Bronchial epithelial cell (primary cell): ENCODE measurements around the gene ITPRIP. TPM values are rescaled to one million over a fixed set of nuclear protein-coding genes. Genes with fewer than 3 reads are reported as not detected.

Source experiments
- DNase-seq: peaks from one replicate; pipeline ENCODE4 v3.0.0-alpha.2; 2010; ENCODE audit warnings: low read depth
- FAIRE-seq: peaks from 2 replicates; lab custom pipeline; 2011; peaks lifted over from hg19 to GRCh38; lab: Jason Lieb, UNC
- H3K27me3 ChIP-seq: 2 replicates; pipeline ENCODE4 v1.5.1; 2011; ENCODE audit warnings: low read length; ENCODE audit not compliant: control insufficient read depth, insufficient read depth
- H3K36me3 ChIP-seq: 2 replicates; pipeline ENCODE4 v1.5.1; 2011; ENCODE audit warnings: low read length; ENCODE audit not compliant: control insufficient read depth, insufficient read depth
- H3K4me3 ChIP-seq: 2 replicates; pipeline ENCODE4 v1.5.1; 2011; ENCODE audit warnings: mild to moderate bottlenecking, low read depth, low read length, control low read depth
- total RNA-seq: library from RNA; depleted of rRNA; stranded (reverse); fragments of >200 nt; gene quantifications from 2 replicates; pipeline ENCODE4 v1.2.1, GENCODE V29; 2014
- TF ChIP-seq, protein P1 (sequence below): IDR thresholded peaks from 2 replicates; pipeline ENCODE4 v1.5.1; 2011; ENCODE audit warnings: mild to moderate bottlenecking, moderate library complexity, low read length, control low read depth, inconsistent platforms; ENCODE audit not compliant: insufficient read depth, severe bottlenecking

The ITPRIP gene
- total RNA-seq, 1 donor from 2014 or later = 12.9 TPM

DNA sequence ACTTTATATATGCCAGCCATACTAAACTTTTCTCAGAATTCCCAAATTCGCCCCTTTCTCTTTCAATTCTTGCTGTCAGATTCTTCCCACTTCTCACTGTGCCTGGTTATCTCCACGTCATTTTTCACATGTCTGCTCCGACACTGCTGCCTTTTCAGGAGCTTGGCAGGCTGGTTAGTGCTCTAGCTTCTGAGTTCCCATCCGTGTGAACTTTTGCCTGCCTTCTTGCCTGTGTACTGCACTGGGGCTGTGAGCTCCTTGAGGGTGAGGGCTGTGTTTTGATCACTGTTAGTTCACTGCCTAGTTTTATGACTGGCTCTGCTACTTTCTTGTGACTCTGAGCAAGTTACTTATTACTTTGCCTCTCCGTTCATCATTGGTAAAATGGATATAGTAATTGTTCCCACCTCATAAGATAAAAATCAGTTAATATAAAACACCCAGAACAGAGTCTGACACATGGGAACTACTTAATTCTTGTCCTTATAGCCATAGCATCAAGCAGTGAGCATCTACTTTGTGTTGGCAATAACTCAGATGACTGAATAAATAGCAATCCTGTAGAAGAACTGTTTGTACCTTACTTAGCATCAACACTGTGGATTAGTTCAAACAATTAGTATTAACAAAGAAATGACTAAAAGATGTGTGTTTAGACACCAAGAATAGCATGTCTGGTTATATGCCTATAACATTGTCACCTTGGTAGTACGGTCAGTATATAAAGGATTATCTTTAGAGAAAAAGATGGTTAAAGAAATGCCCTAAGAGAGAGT, 78.1 kb downstream of the ITPRIP start:
- H3K4me3 ChIP-seq = no peak overlapping the region
- peak; percentile 38 for DNase-seq
- H3K27me3 ChIP-seq = no peaks in the 10 kb centered on the region
- FAIRE-seq = no peak
- H3K36me3 ChIP-seq = peaks cover 13% of the 10 kb centered on the region
- TF ChIP-seq, protein P1, sequence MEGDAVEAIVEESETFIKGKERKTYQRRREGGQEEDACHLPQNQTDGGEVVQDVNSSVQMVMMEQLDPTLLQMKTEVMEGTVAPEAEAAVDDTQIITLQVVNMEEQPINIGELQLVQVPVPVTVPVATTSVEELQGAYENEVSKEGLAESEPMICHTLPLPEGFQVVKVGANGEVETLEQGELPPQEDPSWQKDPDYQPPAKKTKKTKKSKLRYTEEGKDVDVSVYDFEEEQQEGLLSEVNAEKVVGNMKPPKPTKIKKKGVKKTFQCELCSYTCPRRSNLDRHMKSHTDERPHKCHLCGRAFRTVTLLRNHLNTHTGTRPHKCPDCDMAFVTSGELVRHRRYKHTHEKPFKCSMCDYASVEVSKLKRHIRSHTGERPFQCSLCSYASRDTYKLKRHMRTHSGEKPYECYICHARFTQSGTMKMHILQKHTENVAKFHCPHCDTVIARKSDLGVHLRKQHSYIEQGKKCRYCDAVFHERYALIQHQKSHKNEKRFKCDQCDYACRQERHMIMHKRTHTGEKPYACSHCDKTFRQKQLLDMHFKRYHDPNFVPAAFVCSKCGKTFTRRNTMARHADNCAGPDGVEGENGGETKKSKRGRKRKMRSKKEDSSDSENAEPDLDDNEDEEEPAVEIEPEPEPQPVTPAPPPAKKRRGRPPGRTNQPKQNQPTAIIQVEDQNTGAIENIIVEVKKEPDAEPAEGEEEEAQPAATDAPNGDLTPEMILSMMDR = no peak

Other genes starting within 250 kb of the ITPRIP start
- 3.2 and 4.1 TPM in 2 replicates for gene SFR1, start 216.3 kb downstream of the ITPRIP start, total RNA-seq
- 0.26 and 0.38 TPM in 2 replicates for gene CFAP43, start 106.1 kb downstream of the ITPRIP start, total RNA-seq
- gene GSTO1, start 83.6 kb downstream of the ITPRIP start, total RNA-seq = 75.8 and 158 TPM in 2 replicates
- gene GSTO2, start 69.3 kb downstream of the ITPRIP start, total RNA-seq = 24.7 and 29.2 TPM in 2 replicates
- 0.53 and 1.2 TPM in 2 replicates for gene CFAP58, start 15.4 kb upstream of the ITPRIP start, total RNA-seq